ENCODE results near the gene BCL2L1. TPM values are rescaled to one million over a fixed set of nuclear protein-coding genes. Genes with fewer than 3 reads are reported as not detected.

The BCL2L1 gene
- total and polyA plus RNA-seq, 2 experiments from 2014 or later, result 42.4 to 110 TPM

GRCh38 chr20:31770243-31770642, 47.6 kb upstream of the BCL2L1 start:
- Histone ChIP-seq H3K27ac (ENCODE audit: low read depth) (no peak overlapping the region), H3F3A (replicated peaks; ENCODE audit: low read depth) (peaks cover 15% of the 10 kb centered on the region; the same call in 1 of the 2 replicates), H3K27me3 (ENCODE audit: insufficient read depth) (no peaks in the 10 kb centered on the region), H3K4me3 (no peak overlapping the region), H3K4me1 (ENCODE audit: insufficient read depth) (no peaks in the 10 kb centered on the region), H2AFZ (no peak overlapping the region), H3K36me3 (ENCODE audit: insufficient read depth) (peaks cover 83% of the 10 kb centered on the region), H3K9me2 (ENCODE audit: insufficient read depth) (no peaks in the 10 kb centered on the region), H4K20me1 (replicated peaks; ENCODE audit: insufficient read depth) (peaks cover 39% of the 10 kb centered on the region), H3K79me2 (replicated peaks; ENCODE audit: insufficient read depth) (peaks cover 2% of the 10 kb centered on the region), H3K4me2 (no peak overlapping the region)
- H3K27ac Mint-ChIP-seq, result no peak overlapping the region
- DNase-seq (ENCODE audit: low spot score), result no peak
- H3K9me3 Mint-ChIP-seq, result no peaks in the 10 kb centered on the region; the same call in 2 of the 3 replicates
- TF ChIP-seq POLR2AphosphoS5 (IDR thresholded peaks at IDR 0.05; ENCODE audit: low read depth), result no peak
- TF ChIP-seq CTCF (conservative IDR thresholded peaks at IDR 0.05; ENCODE audit: low read depth in 2 of 2), result no peak
- no peak for TF ChIP-seq EZH2 (IDR thresholded peaks at IDR 0.05; ENCODE audit: low read depth, unreplicated experiment)
- TF ChIP-seq REST (IDR thresholded peaks at IDR 0.05; ENCODE audit: unreplicated experiment), result no peak
- no peak for TF ChIP-seq STAT1 (IDR thresholded peaks at IDR 0.05; ENCODE audit: unreplicated experiment)
- TF ChIP-seq ETS1 (IDR thresholded peaks at IDR 0.05), result no peak
- TF ChIP-seq CREB1 (CRISPR knock-in tag; IDR thresholded peaks at IDR 0.05; ENCODE audit: low read depth), result no peak
- no peak for TF ChIP-seq ZNF462 (CRISPR knock-in tag; IDR thresholded peaks at IDR 0.05)
- TF ChIP-seq NANOG (IDR thresholded peaks at IDR 0.05; ENCODE audit: borderline replicate concordance), result no peak
- TF ChIP-seq EZH2phosphoT487 (IDR thresholded peaks at IDR 0.05; ENCODE audit: unreplicated experiment), result no peak
- no peak for TF ChIP-seq ZNF114 (CRISPR knock-in tag; IDR thresholded peaks at IDR 0.05)
- no peak for TF ChIP-seq JUNB (IDR thresholded peaks at IDR 0.05; ENCODE audit: unreplicated experiment)
- no peak for TF ChIP-seq ZNF331 (CRISPR knock-in tag; IDR thresholded peaks at IDR 0.05; ENCODE audit: low read depth)
- no peak overlapping the region for H3K4me3 Mint-ChIP-seq
- peaks cover 88% of the 10 kb centered on the region for H3K36me3 Mint-ChIP-seq (ENCODE audit: low read depth)
- H3K27me3 Mint-ChIP-seq (ENCODE audit: insufficient read depth, low read depth, poor library complexity), result no peaks in the 10 kb centered on the region
- no peaks in the 10 kb centered on the region for H3K4me1 Mint-ChIP-seq
- ATAC-seq, result no peak

Measured in GM23338 (cell line).